ENCODE measurements around the gene HES3. TPM values are rescaled to one million over a fixed set of nuclear protein-coding genes. Genes with fewer than 3 reads are reported as not detected.

Gene HES3
- total RNA-seq, 1 donor from 2014 or later: not detected

DNA sequence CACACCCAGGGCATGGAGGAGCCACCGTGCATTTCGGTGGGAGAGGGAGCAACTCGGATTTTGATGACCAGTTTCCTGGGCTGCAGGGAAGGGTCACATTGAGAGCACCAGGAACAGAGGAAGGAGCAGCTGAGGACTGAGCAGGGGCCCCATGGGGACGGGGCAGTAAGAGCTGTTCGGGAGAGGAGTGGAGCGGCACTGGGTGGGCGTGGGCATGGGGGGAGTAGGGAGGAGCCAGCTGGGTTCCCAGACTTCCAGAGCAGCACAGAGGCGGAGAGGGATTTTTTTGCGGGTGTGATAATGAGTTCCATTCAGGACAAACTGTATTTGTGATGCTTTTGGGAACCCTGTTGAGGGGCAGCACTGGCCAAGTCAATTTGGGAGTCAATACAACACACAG, 34.3 kb downstream of the HES3 start:
- DNase-seq (ENCODE audit: low read depth) (no peak), FAIRE-seq (no peak)
- TF ChIP-seq, protein P1, sequence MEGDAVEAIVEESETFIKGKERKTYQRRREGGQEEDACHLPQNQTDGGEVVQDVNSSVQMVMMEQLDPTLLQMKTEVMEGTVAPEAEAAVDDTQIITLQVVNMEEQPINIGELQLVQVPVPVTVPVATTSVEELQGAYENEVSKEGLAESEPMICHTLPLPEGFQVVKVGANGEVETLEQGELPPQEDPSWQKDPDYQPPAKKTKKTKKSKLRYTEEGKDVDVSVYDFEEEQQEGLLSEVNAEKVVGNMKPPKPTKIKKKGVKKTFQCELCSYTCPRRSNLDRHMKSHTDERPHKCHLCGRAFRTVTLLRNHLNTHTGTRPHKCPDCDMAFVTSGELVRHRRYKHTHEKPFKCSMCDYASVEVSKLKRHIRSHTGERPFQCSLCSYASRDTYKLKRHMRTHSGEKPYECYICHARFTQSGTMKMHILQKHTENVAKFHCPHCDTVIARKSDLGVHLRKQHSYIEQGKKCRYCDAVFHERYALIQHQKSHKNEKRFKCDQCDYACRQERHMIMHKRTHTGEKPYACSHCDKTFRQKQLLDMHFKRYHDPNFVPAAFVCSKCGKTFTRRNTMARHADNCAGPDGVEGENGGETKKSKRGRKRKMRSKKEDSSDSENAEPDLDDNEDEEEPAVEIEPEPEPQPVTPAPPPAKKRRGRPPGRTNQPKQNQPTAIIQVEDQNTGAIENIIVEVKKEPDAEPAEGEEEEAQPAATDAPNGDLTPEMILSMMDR (IDR thresholded peaks at IDR 0.05; ENCODE audit: insufficient read depth, low read length, severe bottlenecking): no peak
- H3K36me3 ChIP-seq (ENCODE audit: control insufficient read depth, insufficient read depth, low read length): peaks cover 19% of the 10 kb centered on the region
- no peaks in the 10 kb centered on the region for H3K27me3 ChIP-seq (ENCODE audit: control insufficient read depth, insufficient read depth, low read length)
- H3K4me3 ChIP-seq (ENCODE audit: low read depth, low read length): no peak overlapping the region

DNA sequence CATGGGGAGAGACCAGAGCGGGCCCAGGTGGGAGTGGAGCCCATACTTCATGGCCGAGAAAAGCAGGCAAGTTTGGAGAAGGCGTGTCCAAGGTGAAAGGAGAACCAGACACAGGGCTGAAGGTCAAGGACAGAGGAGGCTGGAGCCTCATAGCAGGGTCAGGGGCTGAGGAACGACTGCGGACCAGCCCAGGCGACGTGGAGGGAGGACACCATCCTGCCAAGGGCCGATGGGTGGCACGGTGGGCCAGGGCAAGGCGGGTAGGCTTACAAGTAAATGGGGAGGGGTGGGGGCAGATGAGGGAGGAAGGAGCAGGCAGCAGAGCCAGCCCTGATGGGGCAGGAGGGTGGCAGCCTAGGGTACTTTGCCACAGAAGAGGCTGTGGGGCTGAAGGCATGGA, 35.1 kb downstream of the HES3 start:
- Histone ChIP-seq H3K36me3 (ENCODE audit: control insufficient read depth, insufficient read depth, low read length) (peaks cover 17% of the 10 kb centered on the region), H3K4me3 (ENCODE audit: low read depth, low read length) (no peak overlapping the region), H3K27me3 (ENCODE audit: control insufficient read depth, insufficient read depth, low read length) (no peaks in the 10 kb centered on the region)
- FAIRE-seq (no peak), DNase-seq (ENCODE audit: low read depth) (no peak)
- TF ChIP-seq, protein P1 (IDR thresholded peaks at IDR 0.05; ENCODE audit: insufficient read depth, low read length, severe bottlenecking): no peak

DNA sequence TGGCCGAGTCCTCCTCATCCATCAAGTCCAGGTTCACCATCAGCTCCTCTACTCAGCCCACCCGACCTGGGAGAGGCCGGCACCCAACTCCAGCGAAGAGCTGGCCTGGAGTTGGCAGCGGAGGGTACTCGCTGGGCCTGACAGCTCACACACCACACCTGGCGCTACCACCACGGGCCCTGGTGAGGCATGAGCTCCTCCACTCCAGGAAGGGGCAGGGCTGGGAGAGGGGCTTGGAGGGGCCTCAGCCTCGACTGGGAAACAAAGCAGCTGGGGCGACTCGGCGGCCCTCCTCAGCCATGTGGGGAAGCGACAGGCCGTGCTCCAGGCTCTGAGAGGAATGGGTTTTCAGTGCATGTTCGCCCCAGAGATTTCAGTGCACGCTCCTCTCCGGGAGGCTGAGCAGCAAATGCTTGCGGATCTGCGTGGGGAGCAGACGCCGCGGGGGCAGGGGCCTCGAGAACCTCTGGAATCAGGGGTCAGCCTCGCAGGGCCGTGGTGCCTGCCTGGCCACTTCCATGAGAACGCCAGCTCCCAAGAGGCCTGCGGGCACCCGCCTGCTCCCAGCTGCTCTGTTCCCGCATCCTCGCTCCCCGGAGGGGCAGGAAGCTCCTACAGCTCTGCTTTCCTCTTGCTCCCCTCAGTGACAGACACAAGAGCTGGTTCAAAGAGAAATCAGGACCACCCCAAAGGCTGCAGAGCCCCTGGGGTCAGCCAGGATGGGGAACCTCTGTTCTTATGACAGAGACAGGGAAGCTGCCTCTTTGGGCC, 35.8 kb downstream of the HES3 start:
- no peaks in the 10 kb centered on the region for H3K27me3 ChIP-seq (ENCODE audit: control insufficient read depth, insufficient read depth, low read length)
- H3K4me3 ChIP-seq (ENCODE audit: low read depth, low read length): no peak overlapping the region
- TF ChIP-seq, protein P1 (IDR thresholded peaks at IDR 0.05; ENCODE audit: insufficient read depth, low read length, severe bottlenecking): no peak
- DNase-seq (ENCODE audit: low read depth) (no peak), FAIRE-seq (no peak)
- H3K36me3 ChIP-seq (ENCODE audit: control insufficient read depth, insufficient read depth, low read length): peaks cover 15% of the 10 kb centered on the region

DNA sequence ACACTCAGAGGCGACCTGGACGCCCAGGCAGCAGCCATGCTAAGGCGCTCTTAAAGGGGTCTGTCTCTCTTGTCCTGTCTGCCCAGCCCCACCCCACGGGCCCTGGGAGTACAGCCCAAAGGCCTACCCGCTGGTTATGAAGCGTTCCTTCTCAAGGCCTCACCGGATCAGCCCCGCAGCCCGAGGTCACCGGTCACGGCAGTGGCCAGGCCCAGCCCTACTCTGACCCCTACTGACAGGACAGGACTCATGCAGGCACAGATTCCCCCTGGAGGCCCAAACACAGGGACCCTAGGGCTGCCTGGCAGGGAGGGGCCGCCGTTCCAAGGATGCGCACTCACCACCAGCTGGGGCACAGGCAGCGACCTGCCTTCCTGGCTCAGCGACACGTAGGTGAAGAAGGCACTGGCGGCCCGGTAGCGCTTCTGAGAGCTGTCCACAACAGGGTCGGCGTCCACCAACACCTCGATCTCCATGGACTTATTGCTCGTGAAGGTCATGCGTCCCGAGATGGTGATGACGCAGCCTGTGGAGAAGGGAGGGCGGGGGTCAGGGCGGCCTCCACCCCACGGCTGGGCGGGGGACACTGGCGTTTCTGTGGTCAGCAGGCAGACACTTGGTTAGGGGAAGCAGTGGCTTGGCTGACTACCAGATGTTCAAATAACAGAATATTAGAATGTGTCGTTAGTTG, 36.9 kb downstream of the HES3 start:
- no peak overlapping the region for H3K4me3 ChIP-seq (ENCODE audit: low read depth, low read length)
- H3K36me3 ChIP-seq (ENCODE audit: control insufficient read depth, insufficient read depth, low read length): peaks cover 15% of the 10 kb centered on the region
- FAIRE-seq (no peak), DNase-seq (ENCODE audit: low read depth) (no peak)
- TF ChIP-seq, protein P1 (IDR thresholded peaks at IDR 0.05; ENCODE audit: insufficient read depth, low read length, severe bottlenecking): peak; percentile 12
- no peaks in the 10 kb centered on the region for H3K27me3 ChIP-seq (ENCODE audit: control insufficient read depth, insufficient read depth, low read length)

DNA sequence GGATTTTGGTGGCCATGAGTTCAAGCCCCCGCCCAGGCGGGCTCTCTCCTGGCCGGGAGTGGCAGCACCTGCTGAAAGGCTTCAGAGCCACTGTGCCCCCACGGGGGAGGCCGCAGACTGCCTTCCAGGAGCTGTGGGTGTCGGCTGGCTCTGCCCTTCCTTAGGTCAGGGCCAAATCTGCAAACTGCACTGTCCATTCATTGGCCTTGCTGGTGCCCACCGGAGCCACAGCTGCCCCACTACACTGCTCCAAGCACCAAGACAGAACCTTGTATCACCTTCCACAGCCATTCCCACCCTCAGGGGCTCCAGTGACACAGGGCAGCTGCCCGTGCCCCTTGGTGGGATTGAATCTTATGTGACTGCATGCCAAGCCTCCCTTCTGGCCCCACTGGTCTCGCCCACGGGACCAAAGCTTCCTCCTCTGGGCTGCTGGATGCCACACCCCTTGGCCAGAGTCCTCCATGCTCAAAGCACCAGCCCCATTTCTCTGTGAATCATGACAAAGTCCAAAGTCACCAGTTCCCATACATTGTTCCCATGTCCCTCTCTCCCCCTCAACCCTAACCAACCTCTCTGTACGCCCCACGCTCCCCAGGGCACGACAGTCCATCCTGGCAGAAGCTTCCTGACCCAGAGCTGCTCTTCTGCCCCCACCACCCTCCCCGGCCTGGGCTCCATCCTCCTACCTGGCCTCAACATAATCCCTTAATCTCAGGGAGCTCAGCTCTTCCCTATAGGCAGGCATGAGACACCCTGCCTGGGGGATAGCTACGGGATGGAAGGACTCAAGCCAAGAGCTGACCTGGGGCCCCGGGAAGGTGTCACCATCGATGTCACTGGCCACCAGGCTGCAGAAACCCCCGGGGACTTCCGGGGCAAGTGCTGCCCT, 37.8 kb downstream of the HES3 start:
- FAIRE-seq: no peak
- H3K27me3 ChIP-seq (ENCODE audit: control insufficient read depth, insufficient read depth, low read length): no peaks in the 10 kb centered on the region
- peaks cover 19% of the 10 kb centered on the region for H3K36me3 ChIP-seq (ENCODE audit: control insufficient read depth, insufficient read depth, low read length)
- TF ChIP-seq, protein P1 (IDR thresholded peaks at IDR 0.05; ENCODE audit: insufficient read depth, low read length, severe bottlenecking): no peak
- no peak for DNase-seq (ENCODE audit: low read depth)
- H3K4me3 ChIP-seq (ENCODE audit: low read depth, low read length): no peak overlapping the region
